ENCODE results near the gene EVA1C. TPM values are rescaled to one million over a fixed set of nuclear protein-coding genes. Genes with fewer than 3 reads are reported as not detected.

The EVA1C gene
- total RNA-seq, 1 experiment from 2014 or later = 16.1 TPM

DNA sequence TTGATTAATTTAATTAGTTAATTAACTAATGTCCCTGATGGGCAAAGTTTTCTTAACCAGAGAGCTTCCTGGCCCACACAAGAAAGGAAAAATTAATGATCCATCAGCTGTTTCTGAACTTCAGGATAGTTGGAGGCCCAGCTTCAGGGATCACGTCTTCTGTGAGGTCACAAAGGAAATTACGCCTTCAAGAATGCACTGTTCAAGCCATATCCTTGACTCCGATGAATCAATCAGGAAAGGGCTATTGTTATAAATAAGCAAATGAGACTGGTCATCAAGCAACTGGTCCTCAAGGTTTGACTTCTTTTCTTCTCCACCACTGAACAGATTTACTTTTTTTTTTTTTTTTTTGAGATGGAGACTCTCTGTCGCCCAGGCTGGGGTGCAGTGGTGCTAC, 132.2 kb downstream of the EVA1C start:
- Histone ChIP-seq H4K20me1 (ENCODE audit: low read length) (no peaks in the 10 kb centered on the region), H3K27me3 (ENCODE audit: low read length) (no peaks in the 10 kb centered on the region), H3K36me3 (ENCODE audit: low read depth, low read length) (no peaks in the 10 kb centered on the region), H3K4me3 (ENCODE audit: low read length) (no peak overlapping the region), H3F3A (ENCODE audit: low read length, unreplicated experiment) (no peaks in the 10 kb centered on the region), H3K27ac (ENCODE audit: low read length) (no peak overlapping the region), H3K79me2 (ENCODE audit: low read length) (no peaks in the 10 kb centered on the region), H3K4me2 (ENCODE audit: low read length) (no peak overlapping the region), H3K9ac (ENCODE audit: low read length) (no peak overlapping the region), H3K9me2 (replicated peaks; ENCODE audit: low read length) (no peaks in the 10 kb centered on the region), H3K9me3 (ENCODE audit: low read length) (no peaks in the 10 kb centered on the region), H3K4me1 (ENCODE audit: insufficient read depth, low read length) (peaks cover 12% of the 10 kb centered on the region; the same call in 1 of the 2 replicates), H2AFZ (ENCODE audit: low read length) (no peak overlapping the region)
- no TSS peak for BruUV-seq (replicated peaks)
- TF ChIP-seq CTCF (conservative IDR thresholded peaks at IDR 0.05; ENCODE audit: low read depth, low read length) (no peak), EZH2phosphoT487 (IDR thresholded peaks at IDR 0.05; ENCODE audit: borderline replicate concordance, low read length) (no peak), EZH2 (IDR thresholded peaks at IDR 0.05; ENCODE audit: low read length, unreplicated experiment) (no peak)
- DNase-seq = no peak
- intact Hi-C loops (cut with micrococcal nuclease) = no loop called here
- ChIA-PET CTCF (no interaction called here), POLR2A (ENCODE audit: unreplicated experiment) (no interaction called here)
- no peak for ATAC-seq

GRCh38 chr21:32545948-32546441, 133.5 kb downstream of the EVA1C start:
- Histone ChIP-seq H3K9ac (ENCODE audit: low read length) (no peak overlapping the region), H3F3A (ENCODE audit: low read length, unreplicated experiment) (no peaks in the 10 kb centered on the region), H3K9me3 (ENCODE audit: low read length) (no peaks in the 10 kb centered on the region), H3K79me2 (ENCODE audit: low read length) (no peaks in the 10 kb centered on the region), H2AFZ (ENCODE audit: low read length) (peak overlapping the region; percentile 21), H3K36me3 (ENCODE audit: low read depth, low read length) (no peaks in the 10 kb centered on the region), H3K4me3 (ENCODE audit: low read length) (no peak overlapping the region), H3K27ac (ENCODE audit: low read length) (peak overlapping the region; percentile 50), H3K4me1 (ENCODE audit: insufficient read depth, low read length) (peaks cover 12% of the 10 kb centered on the region; the same call in 1 of the 2 replicates), H3K9me2 (replicated peaks; ENCODE audit: low read length) (no peaks in the 10 kb centered on the region), H3K27me3 (ENCODE audit: low read length) (no peaks in the 10 kb centered on the region), H3K4me2 (ENCODE audit: low read length) (peak overlapping the region; percentile 44), H4K20me1 (ENCODE audit: low read length) (no peaks in the 10 kb centered on the region)
- ATAC-seq (peak; percentile 78), DNase-seq (peak; percentile 53)
- intact Hi-C loops (cut with micrococcal nuclease) = no loop called here
- TF ChIP-seq EZH2 (IDR thresholded peaks at IDR 0.05; ENCODE audit: low read length, unreplicated experiment) = no peak
- TF ChIP-seq EZH2phosphoT487 (IDR thresholded peaks at IDR 0.05; ENCODE audit: borderline replicate concordance, low read length) = no peak
- no peak for TF ChIP-seq CTCF (conservative IDR thresholded peaks at IDR 0.05; ENCODE audit: low read depth, low read length)
- ChIA-PET POLR2A (ENCODE audit: unreplicated experiment) (interaction anchor here (0.6 kb wide), 1 partner anchor 133 kb away, joined by 3 read pairs; no protein-coding TSS in a partner anchor), CTCF (no interaction called here)
- BruUV-seq (replicated peaks) = no TSS peak

DNA sequence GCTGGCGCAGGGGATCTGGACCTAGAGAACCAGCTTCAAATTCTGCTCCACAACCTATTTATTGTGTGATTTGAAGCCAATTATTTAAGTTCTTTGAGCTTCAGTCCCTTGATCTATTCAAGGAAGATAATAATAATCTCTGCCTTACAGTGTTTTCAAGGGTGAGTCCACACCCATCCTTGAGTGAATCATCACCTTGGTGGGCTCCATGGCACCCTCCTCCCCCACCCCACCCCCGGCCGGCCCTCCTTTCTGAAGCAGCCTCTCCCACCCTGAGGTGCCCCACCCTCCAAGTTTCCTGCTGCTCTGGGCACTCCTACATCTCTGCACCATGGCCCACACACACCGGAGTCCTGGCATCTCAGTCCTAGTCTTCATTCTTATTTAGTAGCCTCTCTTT, 134.5 kb downstream of the EVA1C start:
- no peaks in the 10 kb centered on the region for H3F3A ChIP-seq (ENCODE audit: low read length, unreplicated experiment)
- BruUV-seq (replicated peaks) = no TSS peak
- ChIA-PET POLR2A (ENCODE audit: unreplicated experiment) (no interaction called here), CTCF (no interaction called here)
- no peak overlapping the region for H3K4me2 ChIP-seq (ENCODE audit: low read length)
- DNase-seq (no peak), ATAC-seq (no peak)
- no peaks in the 10 kb centered on the region for H3K9me3 ChIP-seq (ENCODE audit: low read length)
- no peaks in the 10 kb centered on the region for H3K36me3 ChIP-seq (ENCODE audit: low read depth, low read length)
- H3K79me2 ChIP-seq (ENCODE audit: low read length) = no peaks in the 10 kb centered on the region
- H3K9ac ChIP-seq (ENCODE audit: low read length) = no peak overlapping the region
- no peak overlapping the region for H2AFZ ChIP-seq (ENCODE audit: low read length)
- H3K4me1 ChIP-seq (ENCODE audit: insufficient read depth, low read length) = peaks cover 12% of the 10 kb centered on the region; the same call in 1 of the 2 replicates
- no peaks in the 10 kb centered on the region for H3K27me3 ChIP-seq (ENCODE audit: low read length)
- H4K20me1 ChIP-seq (ENCODE audit: low read length) = no peaks in the 10 kb centered on the region
- no peaks in the 10 kb centered on the region for H3K9me2 ChIP-seq (replicated peaks; ENCODE audit: low read length)
- intact Hi-C loops (cut with micrococcal nuclease) = no loop called here
- no peak overlapping the region for H3K4me3 ChIP-seq (ENCODE audit: low read length)
- no peak for TF ChIP-seq EZH2 (IDR thresholded peaks at IDR 0.05; ENCODE audit: low read length, unreplicated experiment)
- TF ChIP-seq EZH2phosphoT487 (IDR thresholded peaks at IDR 0.05; ENCODE audit: borderline replicate concordance, low read length) = no peak
- TF ChIP-seq CTCF (conservative IDR thresholded peaks at IDR 0.05; ENCODE audit: low read depth, low read length) = no peak
- H3K27ac ChIP-seq (ENCODE audit: low read length) = no peak overlapping the region
